GM23248 (cell line): ENCODE measurements around the gene ZNF845.
"Not testable (repeated sequence)": the region's sequence is repeated elsewhere in the genome, so short reads cannot be mapped to it uniquely, and the experiment has no call there.

Source experiments
- EZH2 ChIP-seq: fragments of 200-600 bp; sonication (generic); IDR thresholded peaks from 2 replicates; pipeline ENCODE4 v1.6.1; 2018; ENCODE audit warnings: antibody characterized with exemption, mild to moderate bottlenecking; ENCODE audit not compliant: insufficient read depth, poor library complexity, severe bottlenecking
- EZH2phosphoT487 ChIP-seq: fragments of 200-600 bp; sonication (generic); IDR thresholded peaks from 2 replicates; pipeline ENCODE4 v1.6.1; 2018; ENCODE audit warnings: antibody characterized with exemption, moderate library complexity, mild to moderate bottlenecking, low read depth; ENCODE audit not compliant: insufficient read depth

DNA sequence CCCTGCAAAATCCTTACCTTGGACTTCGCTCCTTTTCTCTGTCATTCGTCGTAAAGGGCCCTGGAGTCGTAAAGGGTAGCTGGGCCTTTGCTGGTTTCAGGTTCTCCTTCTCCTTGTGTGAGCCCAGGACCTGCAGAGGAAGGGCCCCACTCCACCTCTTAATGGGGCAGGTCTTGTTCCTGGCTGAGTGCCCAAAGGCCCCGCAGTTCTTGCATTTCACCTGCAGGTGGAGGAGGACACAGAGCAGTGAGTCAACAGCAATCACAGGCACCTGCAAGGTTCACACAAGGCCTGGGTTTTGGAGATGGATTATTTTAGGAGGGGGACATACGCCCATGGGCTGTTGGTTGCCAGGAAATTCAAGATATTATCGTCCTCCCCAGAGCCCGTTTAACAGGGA lies 32.2 kb upstream of the ZNF845 start:
- TF ChIP-seq EZH2, EZH2phosphoT487: not testable (repeated sequence)
